ENCODE data around the gene MTA3. TPM values are rescaled to one million over a fixed set of nuclear protein-coding genes. Genes with fewer than 3 reads are reported as not detected.

MTA3 gene
- total and polyA plus RNA-seq, 9 of the 15 experiments (the other 6 are each of a cell fraction or from before 2014, with no cell fraction given) = 12.4 to 39.6 (median 23.5) TPM

DNA sequence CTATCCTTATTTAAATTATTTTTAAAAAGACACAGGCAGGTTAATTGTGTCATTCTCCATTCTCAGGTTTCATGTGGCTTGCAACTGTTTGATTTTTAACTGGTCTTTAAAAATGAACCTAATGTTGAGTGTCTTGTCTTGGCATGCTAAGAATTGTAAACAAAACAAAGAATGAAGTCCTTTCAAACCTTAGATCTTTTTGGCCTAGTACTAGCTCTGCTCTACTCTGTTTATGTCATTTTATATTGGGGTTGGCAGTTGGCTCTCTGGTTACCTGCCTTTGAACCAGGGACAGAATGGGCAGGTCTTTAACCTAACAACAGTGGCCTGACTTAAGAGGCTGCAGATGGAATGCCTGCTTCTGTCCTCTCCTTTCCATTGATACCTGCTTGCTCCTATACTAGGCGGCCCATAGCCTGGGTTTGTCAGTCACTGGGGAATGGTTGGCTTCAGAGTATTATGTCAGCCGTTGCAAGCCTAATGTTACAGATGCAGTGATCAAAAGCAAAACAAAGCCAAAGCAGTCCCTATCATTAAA is 85.5 kb downstream of the MTA3 start:
- intact Hi-C loops (cut with micrococcal nuclease) = no loop called here
- H3K9ac ChIP-seq (ENCODE audit: insufficient read depth in 1 of 2, low read depth in 2 of 2, low read length in 2 of 2) = no peak overlapping the region
- no peak overlapping the region for H3K4me3 ChIP-seq
- no peak for FAIRE-seq
- no peak overlapping the region for H3K4me2 ChIP-seq (ENCODE audit: insufficient read depth, low read length)
- no peak for ATAC-seq
- POLR2A ChIA-PET = interaction anchor here (1.7 kb wide), 1 partner anchor 10 kb away, joined by 6 read pairs; no protein-coding TSS in a partner anchor
- H3K9me3 ChIP-seq (replicated peaks; ENCODE audit: control insufficient read depth, insufficient read depth, low read depth, low read length) = no peaks in the 10 kb centered on the region
- in situ Hi-C loops (cut with MboI) = no loop called here
- H3K27ac ChIP-seq (ENCODE audit: extremely low read depth, low read depth, low read length) = no peak overlapping the region
- H3K36me3 ChIP-seq (ENCODE audit: control insufficient read depth, insufficient read depth, low read length) = no peaks in the 10 kb centered on the region
- no peak for DNase-seq (ENCODE audit: extremely low read depth in 1 of 4, low spot score in 3 of 4)
- H3K9me1 ChIP-seq (ENCODE audit: control insufficient read depth, insufficient read depth, low read length) = no peaks in the 10 kb centered on the region
- WGBS (ENCODE audit: insufficient coverage, low coverage, missing lambda C conversion rate) = 77% methylated on average over 2 of the region's 2 CpGs
- H3K27me3 ChIP-seq (ENCODE audit: control insufficient read depth in 2 of 2, insufficient read depth in 2 of 2, low read length in 2 of 2) = no peaks in the 10 kb centered on the region
- BruUV-seq (replicated peaks) = no TSS peak
- no peaks in the 10 kb centered on the region for H3K4me1 ChIP-seq (replicated peaks in 1 of 2; ENCODE audit: control insufficient read depth in 2 of 2, insufficient read depth in 2 of 2, low read length in 2 of 2)
- H4K20me1 ChIP-seq (replicated peaks; ENCODE audit: control insufficient read depth, insufficient read depth, low read length) = 0 out of 2 replicates have a peak, but pooled peaks cover 3% of the 10 kb centered on the region
- no peaks in the 10 kb centered on the region for H3K79me2 ChIP-seq (ENCODE audit: control insufficient read depth, insufficient read depth, low read length)
- H2AFZ ChIP-seq (ENCODE audit: low read depth, low read length) = no peak overlapping the region
- CTCF ChIA-PET (ENCODE audit: low intra/inter-chr PET ratio) = no interaction called here
- TF ChIP-seq RHOXF2B (CRISPR knock-in tag; conservative IDR thresholded peaks at IDR 0.05) = no peak
- TF ChIP-seq PRPF4 (IDR thresholded peaks at IDR 0.05; ENCODE audit: insufficient read depth, low read depth, low read length, poor library complexity, severe bottlenecking) = no peak
- TF ChIP-seq, protein P1, sequence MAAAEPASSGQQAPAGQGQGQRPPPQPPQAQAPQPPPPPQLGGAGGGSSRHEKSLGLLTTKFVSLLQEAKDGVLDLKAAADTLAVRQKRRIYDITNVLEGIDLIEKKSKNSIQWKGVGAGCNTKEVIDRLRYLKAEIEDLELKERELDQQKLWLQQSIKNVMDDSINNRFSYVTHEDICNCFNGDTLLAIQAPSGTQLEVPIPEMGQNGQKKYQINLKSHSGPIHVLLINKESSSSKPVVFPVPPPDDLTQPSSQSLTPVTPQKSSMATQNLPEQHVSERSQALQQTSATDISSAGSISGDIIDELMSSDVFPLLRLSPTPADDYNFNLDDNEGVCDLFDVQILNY (CRISPR knock-in tag; IDR thresholded peaks at IDR 0.05) = no peak
- no peak for TF ChIP-seq ETV5 (CRISPR knock-in tag; IDR thresholded peaks at IDR 0.05; ENCODE audit: low read depth)
- TF ChIP-seq KLF13 (tag; IDR thresholded peaks at IDR 0.05; ENCODE audit: borderline replicate concordance, low read depth) = no peak
- TF ChIP-seq CBFA2T2 (conservative IDR thresholded peaks at IDR 0.05) = no peak
- TF ChIP-seq, protein P2, sequence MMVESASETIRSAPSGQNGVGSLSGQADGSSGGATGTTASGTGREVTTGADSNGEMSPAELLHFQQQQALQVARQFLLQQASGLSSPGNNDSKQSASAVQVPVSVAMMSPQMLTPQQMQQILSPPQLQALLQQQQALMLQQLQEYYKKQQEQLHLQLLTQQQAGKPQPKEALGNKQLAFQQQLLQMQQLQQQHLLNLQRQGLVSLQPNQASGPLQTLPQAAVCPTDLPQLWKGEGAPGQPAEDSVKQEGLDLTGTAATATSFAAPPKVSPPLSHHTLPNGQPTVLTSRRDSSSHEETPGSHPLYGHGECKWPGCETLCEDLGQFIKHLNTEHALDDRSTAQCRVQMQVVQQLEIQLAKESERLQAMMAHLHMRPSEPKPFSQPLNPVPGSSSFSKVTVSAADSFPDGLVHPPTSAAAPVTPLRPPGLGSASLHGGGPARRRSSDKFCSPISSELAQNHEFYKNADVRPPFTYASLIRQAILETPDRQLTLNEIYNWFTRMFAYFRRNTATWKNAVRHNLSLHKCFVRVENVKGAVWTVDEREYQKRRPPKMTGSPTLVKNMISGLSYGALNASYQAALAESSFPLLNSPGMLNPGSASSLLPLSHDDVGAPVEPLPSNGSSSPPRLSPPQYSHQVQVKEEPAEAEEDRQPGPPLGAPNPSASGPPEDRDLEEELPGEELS (CRISPR knock-in tag; IDR thresholded peaks at IDR 0.05; ENCODE audit: borderline replicate concordance) = no peak
- TF ChIP-seq GABPB2 (CRISPR knock-in tag; conservative IDR thresholded peaks at IDR 0.05) = no peak
- no peak for TF ChIP-seq ATF1 (CRISPR knock-in tag; IDR thresholded peaks at IDR 0.05)
- no peak for TF ChIP-seq ATF1 (tag; IDR thresholded peaks at IDR 0.05)
- TF ChIP-seq HNRNPH1 (optimal IDR thresholded peaks at IDR 0.05; ENCODE audit: low read depth, low read length) = no peak
- TF ChIP-seq, protein P3, sequence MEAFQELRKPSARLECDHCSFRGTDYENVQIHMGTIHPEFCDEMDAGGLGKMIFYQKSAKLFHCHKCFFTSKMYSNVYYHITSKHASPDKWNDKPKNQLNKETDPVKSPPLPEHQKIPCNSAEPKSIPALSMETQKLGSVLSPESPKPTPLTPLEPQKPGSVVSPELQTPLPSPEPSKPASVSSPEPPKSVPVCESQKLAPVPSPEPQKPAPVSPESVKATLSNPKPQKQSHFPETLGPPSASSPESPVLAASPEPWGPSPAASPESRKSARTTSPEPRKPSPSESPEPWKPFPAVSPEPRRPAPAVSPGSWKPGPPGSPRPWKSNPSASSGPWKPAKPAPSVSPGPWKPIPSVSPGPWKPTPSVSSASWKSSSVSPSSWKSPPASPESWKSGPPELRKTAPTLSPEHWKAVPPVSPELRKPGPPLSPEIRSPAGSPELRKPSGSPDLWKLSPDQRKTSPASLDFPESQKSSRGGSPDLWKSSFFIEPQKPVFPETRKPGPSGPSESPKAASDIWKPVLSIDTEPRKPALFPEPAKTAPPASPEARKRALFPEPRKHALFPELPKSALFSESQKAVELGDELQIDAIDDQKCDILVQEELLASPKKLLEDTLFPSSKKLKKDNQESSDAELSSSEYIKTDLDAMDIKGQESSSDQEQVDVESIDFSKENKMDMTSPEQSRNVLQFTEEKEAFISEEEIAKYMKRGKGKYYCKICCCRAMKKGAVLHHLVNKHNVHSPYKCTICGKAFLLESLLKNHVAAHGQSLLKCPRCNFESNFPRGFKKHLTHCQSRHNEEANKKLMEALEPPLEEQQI (IDR thresholded peaks at IDR 0.05) = no peak
- TF ChIP-seq SREBF1 (IDR thresholded peaks at IDR 0.05; ENCODE audit: borderline replicate concordance, low read depth, low read length) = no peak
- TF ChIP-seq ESRRA (IDR thresholded peaks at IDR 0.05; ENCODE audit: borderline replicate concordance, low read depth) = no peak
- TF ChIP-seq, protein P4, sequence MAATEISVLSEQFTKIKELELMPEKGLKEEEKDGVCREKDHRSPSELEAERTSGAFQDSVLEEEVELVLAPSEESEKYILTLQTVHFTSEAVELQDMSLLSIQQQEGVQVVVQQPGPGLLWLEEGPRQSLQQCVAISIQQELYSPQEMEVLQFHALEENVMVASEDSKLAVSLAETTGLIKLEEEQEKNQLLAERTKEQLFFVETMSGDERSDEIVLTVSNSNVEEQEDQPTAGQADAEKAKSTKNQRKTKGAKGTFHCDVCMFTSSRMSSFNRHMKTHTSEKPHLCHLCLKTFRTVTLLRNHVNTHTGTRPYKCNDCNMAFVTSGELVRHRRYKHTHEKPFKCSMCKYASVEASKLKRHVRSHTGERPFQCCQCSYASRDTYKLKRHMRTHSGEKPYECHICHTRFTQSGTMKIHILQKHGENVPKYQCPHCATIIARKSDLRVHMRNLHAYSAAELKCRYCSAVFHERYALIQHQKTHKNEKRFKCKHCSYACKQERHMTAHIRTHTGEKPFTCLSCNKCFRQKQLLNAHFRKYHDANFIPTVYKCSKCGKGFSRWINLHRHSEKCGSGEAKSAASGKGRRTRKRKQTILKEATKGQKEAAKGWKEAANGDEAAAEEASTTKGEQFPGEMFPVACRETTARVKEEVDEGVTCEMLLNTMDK (IDR thresholded peaks at IDR 0.05; ENCODE audit: borderline replicate concordance, insufficient read depth, low read depth, low read length, poor library complexity, severe bottlenecking) = no peak
- TF ChIP-seq SPI1 (IDR thresholded peaks at IDR 0.05; ENCODE audit: borderline replicate concordance, low read depth, low read length) = no peak

Data from K562 (cell line).